IgD-negative memory B cell (primary cell): ENCODE measurements around the gene CCT7. TPM values are rescaled to one million over a fixed set of nuclear protein-coding genes. Genes with fewer than 3 reads are reported as not detected.

ENCODE experiments used
- H3K27ac Mint-ChIP-seq, 3 donors: one replicate each; pipeline ENCODE4 v1.8.0; 2020 to 2022; ENCODE audit warnings: mild to moderate bottlenecking in 3 of 3, mixed read lengths in 3 of 3, moderate library complexity in 1 of 3
- H3K27me3 Mint-ChIP-seq: one replicate; pipeline ENCODE4 v1.8.0; 2021; ENCODE audit warnings: mixed read lengths
- H3K36me3 Mint-ChIP-seq: one replicate; pipeline ENCODE4 v1.8.0; 2020; ENCODE audit warnings: mild to moderate bottlenecking, mixed read lengths
- H3K4me1 Mint-ChIP-seq, 3 donors: one replicate each; pipeline ENCODE4 v1.8.0; 2020 to 2022; ENCODE audit warnings: mixed read lengths in 3 of 3, mild to moderate bottlenecking in 1 of 3
- H3K4me3 Mint-ChIP-seq, 4 donors: one replicate each; pipeline ENCODE4 v1.8.0; 2020 to 2022; ENCODE audit warnings: mild to moderate bottlenecking in 4 of 4, mixed read lengths in 4 of 4, moderate library complexity in 3 of 4
- H3K9me3 Mint-ChIP-seq, 3 donors: one replicate each; pipeline ENCODE4 v1.8.0; 2020 to 2021; ENCODE audit warnings: mixed read lengths in 3 of 3, mild to moderate bottlenecking in 1 of 3
- polyA plus RNA-seq: library from polyadenylated mRNA; unstranded; fragments of 300-500 nt; fragmentation: Illumina TruSeq; gene quantifications from one replicate; pipeline ENCODE4 v1.2.3, GENCODE V29; 2021

CCT7 gene
- polyA plus RNA-seq, 1 donor from 2014 or later: 242 TPM

DNA sequence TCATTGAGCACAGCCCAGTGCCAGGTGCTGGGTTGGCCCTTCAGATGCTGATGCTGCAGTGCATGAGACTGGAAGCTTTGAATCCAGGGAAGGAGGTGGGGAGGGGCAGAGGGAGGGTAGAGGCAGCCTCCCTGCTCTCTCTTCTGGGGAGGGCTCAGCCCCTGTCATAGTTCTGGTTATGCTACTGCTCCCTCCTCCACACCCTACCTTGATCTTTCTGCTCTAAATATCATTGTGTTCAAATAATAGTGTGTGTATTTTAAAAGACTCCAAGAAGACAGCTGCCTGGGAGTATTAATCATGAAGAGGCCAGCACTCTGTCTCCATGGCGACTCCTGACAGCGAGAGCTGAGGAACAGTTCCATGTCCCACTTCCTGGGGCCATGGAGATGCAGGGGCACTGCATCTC lies 63.0 kb downstream of the CCT7 start:
- Mint-ChIP-seq H3K27ac (no peak overlapping the region), H3K9me3 (peaks cover 0 to 10% (median 0%) of the 10 kb centered on the region in 3 donors), H3K4me3 (no peak overlapping the region), H3K27me3 (peaks cover 52% of the 10 kb centered on the region), H3K4me1 (no peaks in the 10 kb centered on the region), H3K36me3 (no peaks in the 10 kb centered on the region)

GRCh38 chr2:73297586-73297985 lies 63.5 kb downstream of the CCT7 start:
- Mint-ChIP-seq H3K4me3 (no peak overlapping the region), H3K36me3 (no peaks in the 10 kb centered on the region), H3K27ac (no peak overlapping the region), H3K4me1 (no peaks in the 10 kb centered on the region), H3K9me3 (peaks cover 0 to 10% (median 0%) of the 10 kb centered on the region in 3 donors), H3K27me3 (peaks cover 50% of the 10 kb centered on the region)

DNA sequence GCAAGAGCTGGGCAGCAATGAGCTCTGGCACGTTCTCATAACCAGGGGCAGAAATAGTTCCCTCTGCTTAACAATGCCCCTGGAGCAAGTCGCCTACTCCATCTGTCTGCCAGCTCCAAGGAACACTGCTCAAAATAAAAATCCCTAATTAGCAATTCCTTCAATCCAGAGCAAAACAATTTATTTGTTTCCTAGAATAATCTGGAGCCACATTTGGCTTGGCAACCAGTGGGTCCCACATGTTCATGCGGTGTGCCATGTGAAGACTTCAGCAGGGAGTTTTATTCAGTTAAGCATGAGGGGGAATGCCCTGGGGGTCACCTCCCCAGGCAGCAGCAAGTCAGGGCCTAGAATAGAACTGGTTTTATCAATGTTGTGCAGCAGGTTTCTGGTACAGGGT lies 66.8 kb downstream of the CCT7 start:
- Mint-ChIP-seq H3K4me3 (no peak overlapping the region), H3K4me1 (no peaks in the 10 kb centered on the region), H3K9me3 (peaks cover 0 to 6% (median 0%) of the 10 kb centered on the region in 3 donors), H3K36me3 (no peaks in the 10 kb centered on the region), H3K27me3 (peaks cover 38% of the 10 kb centered on the region), H3K27ac (no peak overlapping the region)

GRCh38 chr2:73301636-73302035 lies 67.5 kb downstream of the CCT7 start:
- Mint-ChIP-seq H3K36me3 (no peaks in the 10 kb centered on the region), H3K9me3 (peaks cover 0 to 6% (median 0%) of the 10 kb centered on the region in 3 donors), H3K4me1 (no peaks in the 10 kb centered on the region), H3K4me3 (no peak overlapping the region), H3K27me3 (peaks cover 37% of the 10 kb centered on the region), H3K27ac (no peak overlapping the region)

Other genes with a start within 250 kb of the CCT7 start
- gene SFXN5, start 162.6 kb upstream of the CCT7 start, polyA plus RNA-seq: 2.8 TPM
- gene RAB11FIP5, start 121.4 kb upstream of the CCT7 start, polyA plus RNA-seq: 4.8 TPM
- gene NOTO, start 31.7 kb upstream of the CCT7 start, polyA plus RNA-seq: not detected
- 27.4 TPM for gene SMYD5, start 20.1 kb upstream of the CCT7 start, polyA plus RNA-seq
- 12.4 TPM for gene PRADC1, start 1.1 kb upstream of the CCT7 start, polyA plus RNA-seq
- 3.8 TPM for gene FBXO41, start 50.2 kb downstream of the CCT7 start, polyA plus RNA-seq
- 0.26 TPM for gene EGR4, start 59.2 kb downstream of the CCT7 start, polyA plus RNA-seq
- 2.3 TPM for gene ALMS1, start 151.5 kb downstream of the CCT7 start, polyA plus RNA-seq